ENCODE results near the gene IL22RA1. TPM values are rescaled to one million over a fixed set of nuclear protein-coding genes. Genes with fewer than 3 reads are reported as not detected.

The IL22RA1 gene
- polyA plus RNA-seq, 12 donors = 0.05 to 8.7 (median 0.17) TPM; not detected in 3

DNA sequence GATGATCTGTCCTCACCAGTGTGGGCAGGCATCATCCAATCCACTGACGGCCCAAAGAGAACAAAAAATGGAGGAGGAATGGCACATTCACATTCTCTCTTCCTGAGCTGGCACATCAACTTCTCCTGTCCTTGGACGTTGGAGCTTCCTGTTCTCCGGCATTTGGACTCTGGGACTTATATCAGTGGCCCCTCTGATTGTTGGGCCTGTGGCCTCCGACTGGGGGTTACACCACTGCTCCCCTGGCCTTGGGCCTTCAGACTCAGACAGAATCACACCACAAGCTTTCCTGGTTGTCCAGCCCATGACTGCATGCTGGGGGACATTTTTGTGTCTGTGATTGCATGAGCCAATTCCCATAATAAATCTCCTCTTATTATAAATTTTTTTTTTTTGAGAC is 24.1 kb upstream of the IL22RA1 start:
- DNase-seq = no peak

DNA sequence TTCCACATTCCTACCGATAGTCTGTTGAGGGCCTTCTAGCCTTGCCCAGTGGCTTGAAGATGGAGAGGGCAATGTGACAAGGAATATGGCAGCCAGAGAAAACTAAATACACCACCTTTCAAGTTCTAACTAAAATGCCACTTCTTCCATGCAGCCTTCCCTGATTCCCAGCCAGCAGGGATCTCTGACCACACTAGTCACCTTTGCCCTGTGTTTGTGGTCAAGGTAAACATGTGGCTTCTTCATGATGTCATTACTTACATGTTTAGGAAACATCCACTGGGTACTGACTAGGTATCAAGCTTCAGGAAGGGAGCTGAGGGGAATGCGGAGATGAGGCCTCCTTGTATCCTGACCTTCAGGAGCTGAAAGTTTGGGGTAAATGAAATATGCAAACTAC is 22.6 kb upstream of the IL22RA1 start:
- DNase-seq = no peak

- no peak for DNase-seq
These were observed 21.1 kb upstream of the IL22RA1 start for GRCh38 chr1:24164004-24164403.

- DNase-seq = no peak
These were observed 19.3 kb upstream of the IL22RA1 start for GRCh38 chr1:24162201-24162600.

DNA sequence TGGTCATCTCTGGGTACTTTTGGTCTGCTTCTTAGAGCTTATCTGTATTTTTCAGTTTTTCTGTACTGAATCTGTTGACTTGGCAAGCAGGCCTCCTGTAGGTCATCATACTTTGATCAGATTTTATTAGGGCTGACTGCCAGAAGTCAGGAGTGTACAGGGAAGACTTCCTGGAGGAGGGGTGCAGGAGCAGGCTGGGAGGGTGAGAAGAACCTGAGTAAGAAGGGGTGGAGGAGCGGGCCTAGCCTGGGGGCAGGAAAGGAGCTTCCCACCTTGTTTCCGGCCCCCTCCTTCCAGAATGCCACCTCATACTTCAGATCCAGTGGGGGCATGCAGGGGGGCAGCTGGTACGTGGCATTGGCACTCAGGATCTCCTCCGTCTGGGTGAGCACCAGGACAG is 18.3 kb upstream of the IL22RA1 start:
- DNase-seq = no peak

DNA sequence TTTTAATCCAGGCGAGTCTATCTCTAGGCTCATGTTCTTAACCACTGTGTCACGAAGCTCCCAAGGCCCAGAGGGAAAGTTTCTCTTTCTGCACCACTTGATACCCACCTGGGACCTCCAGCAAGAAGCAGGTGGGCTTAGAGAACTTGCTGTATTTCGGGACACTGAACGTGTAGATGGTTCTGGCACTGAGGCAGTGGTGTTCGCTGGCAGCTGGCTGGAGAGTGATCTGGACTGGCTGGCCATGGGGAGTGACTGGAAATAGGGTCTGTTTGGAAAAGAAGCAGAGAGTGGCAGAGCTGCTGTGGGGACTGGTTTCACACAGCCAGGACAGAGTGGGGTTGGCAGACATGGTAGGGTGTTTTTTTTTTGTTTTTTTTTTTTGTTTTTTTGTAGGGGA is 16.4 kb upstream of the IL22RA1 start:
- DNase-seq = no peak

DNA sequence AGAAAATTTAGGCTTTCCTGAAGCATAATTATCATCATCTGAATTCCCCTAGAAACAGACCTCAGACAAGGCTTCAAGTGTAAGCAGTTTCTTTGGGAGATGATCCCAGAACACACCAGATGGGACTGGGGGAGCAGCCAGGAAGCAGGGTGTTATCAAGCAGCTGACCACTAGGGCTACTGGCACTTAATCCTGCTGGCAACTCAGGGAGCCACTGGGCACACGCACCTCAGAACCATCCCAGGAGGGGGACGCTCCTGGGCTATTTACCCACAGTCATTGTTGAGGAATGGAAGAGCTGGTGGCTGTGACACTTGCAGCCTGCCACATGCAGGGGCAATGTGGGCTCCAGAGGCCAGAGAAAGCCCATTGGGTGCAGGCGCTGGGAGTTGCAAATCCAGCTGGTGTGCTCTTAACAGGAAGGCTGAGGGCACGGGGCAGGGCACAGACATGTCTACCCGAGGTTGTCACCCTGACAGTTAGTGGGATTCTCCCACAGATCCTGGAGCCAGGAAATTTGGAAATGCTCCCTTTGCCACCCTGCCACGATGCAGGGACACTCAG is 15.1 kb upstream of the IL22RA1 start:
- DNase-seq = no peak

GRCh38 chr1:24156542-24157260 is 13.8 kb upstream of the IL22RA1 start:
- no peak for DNase-seq

- DNase-seq = no peak
These were observed 12.3 kb upstream of the IL22RA1 start for GRCh38 chr1:24155011-24155782.

- DNase-seq = no peak
These were observed 11.3 kb upstream of the IL22RA1 start for GRCh38 chr1:24154215-24154614.

- DNase-seq = no peak
These were observed 9.9 kb upstream of the IL22RA1 start for GRCh38 chr1:24152631-24153494.

DNA sequence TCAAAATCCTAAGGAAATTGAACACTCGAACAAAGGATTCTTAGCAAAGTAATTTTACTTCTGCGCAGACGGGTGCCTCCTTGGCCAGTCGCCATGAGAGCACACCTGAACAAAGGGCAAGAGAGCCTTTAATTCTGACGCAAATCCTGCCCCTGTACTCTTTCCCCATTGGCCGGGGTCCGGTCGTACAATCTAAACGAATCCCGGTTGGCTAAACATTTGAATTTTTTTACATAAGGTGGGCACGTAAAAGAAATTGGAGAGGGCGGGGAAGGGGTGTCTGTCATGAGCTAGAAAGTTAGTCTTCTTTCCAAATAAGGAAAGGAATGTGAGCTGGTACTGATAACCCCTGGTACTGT is 8.2 kb upstream of the IL22RA1 start:
- no peak for DNase-seq

DNA sequence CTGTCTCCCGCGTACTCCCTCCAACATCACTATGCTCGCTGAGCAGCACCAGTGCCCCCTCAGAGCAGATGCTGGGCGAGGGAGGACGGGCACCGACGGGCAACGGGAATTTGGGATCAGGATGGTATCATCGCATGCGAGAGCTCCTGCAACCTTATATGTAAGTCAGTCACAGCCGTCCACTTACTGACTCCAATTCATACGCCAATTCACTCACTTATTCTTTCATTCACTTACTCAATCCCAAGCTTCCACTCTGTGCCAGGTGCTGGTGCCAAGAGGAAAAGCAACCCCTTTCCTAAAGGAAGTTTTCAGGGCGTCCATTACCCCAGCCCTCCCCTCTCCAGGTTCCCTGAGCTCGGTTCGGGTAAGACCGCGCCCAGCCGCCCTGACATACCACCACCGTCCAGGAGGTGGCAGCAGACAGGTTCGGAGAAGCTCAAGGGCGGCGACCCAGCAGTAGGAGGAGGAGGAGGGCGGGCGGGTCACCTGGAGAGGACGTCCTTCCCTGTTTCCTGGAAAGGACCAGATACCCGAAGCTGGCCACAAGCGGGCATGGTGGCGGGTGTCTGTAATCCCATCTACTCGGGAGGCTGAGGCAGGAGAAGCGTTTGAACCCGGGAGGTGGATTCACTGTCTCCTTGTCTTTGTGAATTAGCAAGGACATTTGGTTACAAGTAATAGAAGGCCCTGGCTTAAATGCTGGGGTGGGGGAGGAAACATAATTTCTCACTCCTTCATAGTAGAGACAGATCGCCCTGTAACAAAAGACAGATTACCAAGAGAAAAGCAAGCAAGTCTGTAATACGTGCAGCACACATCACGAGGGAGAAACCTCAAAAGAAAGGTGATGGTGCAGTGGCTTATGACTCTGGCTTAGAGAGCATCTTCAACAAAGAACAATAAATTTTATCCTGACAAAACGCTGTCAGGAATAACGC is 7.6 kb upstream of the IL22RA1 start:
- DNase-seq = peak; percentile 78

- DNase-seq = no peak
These were observed 6.9 kb upstream of the IL22RA1 start for GRCh38 chr1:24149866-24150233.

DNA sequence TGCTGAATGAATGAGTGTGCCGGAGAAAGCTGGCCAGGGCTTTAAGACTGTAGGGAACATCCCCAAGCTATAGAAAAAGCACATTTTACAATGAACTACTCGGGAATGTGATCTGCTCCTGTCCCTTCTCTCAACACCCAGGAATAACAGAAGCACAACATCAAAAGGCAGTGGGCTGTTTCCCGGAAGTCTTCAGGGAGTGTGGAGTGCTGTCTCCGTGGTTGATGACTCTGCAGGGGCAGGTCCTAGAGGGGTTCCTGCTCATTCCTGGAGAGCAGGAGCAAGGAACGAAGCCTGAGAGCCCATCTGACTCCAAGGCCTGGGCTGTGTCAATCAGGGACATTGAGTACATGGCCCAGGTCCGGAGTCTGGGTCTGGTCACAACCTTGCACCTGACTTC is 4.9 kb upstream of the IL22RA1 start:
- no peak for DNase-seq

- DNase-seq = no peak
These were observed 4.3 kb upstream of the IL22RA1 start for GRCh38 chr1:24147194-24147593.

DNA sequence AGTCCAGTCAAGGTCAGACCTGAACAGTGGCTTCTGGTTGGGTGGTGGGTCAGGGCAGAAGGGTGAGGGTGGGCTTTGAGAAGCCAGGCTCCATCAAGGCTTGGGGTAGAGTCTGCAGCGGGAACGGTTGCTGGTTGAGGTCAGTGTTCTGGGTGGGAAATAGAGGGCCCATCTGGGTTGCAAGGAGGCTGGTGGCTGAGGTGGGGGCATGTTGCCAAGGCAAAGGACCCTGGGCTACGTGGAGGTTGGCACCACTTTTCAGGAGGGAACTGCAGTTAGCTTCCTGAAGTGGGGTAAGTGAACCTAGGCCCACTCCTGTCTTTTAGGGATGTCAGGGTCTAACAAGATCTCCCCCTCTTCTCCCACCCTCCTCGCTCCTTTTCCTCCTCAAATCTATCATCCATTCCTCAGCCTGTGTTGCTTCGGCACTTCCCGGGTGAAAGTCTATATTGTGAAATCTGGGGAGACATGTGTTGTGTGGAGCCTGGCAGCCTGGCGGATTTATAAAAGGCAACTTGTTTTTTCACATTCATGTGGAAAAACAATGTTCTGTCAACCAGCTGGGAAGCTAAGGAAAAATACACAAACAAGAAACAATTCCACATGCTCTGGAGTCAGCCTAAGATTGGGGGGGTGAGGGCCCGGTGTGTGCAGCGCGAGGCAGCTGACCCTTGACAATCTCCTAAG is 1.5 kb downstream of the IL22RA1 start:
- DNase-seq = no peak

- no peak for DNase-seq
These were observed 2.2 kb downstream of the IL22RA1 start for GRCh38 chr1:24140741-24141181.

DNA sequence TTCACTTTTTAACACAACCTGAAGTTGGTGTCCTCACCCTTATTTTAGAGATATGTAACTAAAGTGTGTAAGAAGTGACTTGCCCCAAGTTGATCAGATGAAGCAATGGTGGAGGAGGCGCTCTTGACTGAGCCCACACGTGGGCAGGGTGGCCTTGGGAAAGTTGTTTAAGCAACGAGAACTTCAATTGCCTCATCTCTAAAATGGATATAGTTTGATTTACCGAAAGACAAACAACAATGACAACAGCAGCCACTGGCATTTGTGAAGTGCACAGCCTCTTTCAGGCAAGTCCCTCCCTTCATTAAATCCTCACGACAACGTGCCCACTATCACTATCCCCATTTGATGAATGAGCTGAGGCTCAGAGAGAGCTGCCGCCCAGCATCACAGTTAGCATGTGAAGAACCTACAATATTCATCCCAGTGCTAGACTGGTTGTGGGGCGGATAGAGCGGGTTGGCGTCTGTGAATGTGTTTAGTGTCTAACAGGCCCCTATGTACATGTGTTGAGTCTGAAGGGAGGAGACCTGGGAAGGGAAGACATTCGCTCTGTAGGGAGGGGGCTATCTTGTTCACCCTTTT is 3.0 kb downstream of the IL22RA1 start:
- no peak for DNase-seq

GRCh38 chr1:24139222-24139489 is 3.8 kb downstream of the IL22RA1 start:
- no peak for DNase-seq
